Measurements from ENCODE around the gene SLC6A16.
"Not testable (repeated sequence)": the region's sequence is repeated elsewhere in the genome, so short reads cannot be mapped to it uniquely, and the experiment has no call there.

SLC6A16 gene

GRCh38 chr19:49344505-49345423, 19.8 kb upstream of the SLC6A16 start:
- no peak for DNase-seq (ENCODE audit: low read depth)

DNA sequence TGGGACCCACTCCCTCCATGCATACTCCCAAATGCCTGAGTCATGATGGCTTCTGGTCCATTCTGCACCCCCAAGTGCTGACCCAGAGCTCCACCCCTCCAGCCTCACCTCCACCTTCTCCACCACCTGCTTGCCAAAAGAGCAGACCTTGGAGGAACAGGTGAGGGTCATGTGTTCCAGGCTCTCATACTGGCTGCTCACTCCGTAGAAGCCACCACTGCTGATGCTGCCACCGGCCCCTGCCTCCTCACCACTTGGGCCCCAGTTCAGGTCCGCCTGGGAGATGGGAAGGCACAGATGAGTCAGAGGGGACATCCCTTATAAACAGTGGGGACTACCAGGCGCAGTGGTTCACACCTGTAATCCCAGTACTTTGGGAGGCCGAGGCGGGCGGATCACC, 18.1 kb upstream of the SLC6A16 start:
- DNase-seq (ENCODE audit: low read depth) = no peak

DNA sequence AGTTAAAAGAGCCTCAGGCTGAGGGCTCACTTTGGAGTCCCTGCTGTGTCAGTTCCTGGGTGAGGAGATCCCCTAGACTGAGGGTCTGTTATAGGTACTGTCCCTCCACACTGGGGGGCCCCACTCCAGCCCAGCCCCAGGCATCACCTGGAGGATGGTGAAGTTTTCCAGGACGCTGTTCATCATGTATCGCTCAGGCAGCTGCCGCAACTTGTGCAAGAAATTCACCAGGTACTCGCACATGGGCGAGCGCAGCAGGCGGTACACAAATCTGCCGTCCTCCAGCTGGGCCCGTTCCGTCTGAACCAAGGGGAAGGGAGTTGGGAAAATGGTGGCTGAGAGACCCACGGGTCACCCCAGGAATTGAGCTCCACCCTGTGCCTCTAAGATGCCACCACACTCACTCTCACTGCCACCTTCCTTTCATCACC, 17.3 kb upstream of the SLC6A16 start:
- DNase-seq (ENCODE audit: low read depth) = no peak

GRCh38 chr19:49340865-49341718, 16.1 kb upstream of the SLC6A16 start:
- no peak for DNase-seq (ENCODE audit: low read depth)

DNA sequence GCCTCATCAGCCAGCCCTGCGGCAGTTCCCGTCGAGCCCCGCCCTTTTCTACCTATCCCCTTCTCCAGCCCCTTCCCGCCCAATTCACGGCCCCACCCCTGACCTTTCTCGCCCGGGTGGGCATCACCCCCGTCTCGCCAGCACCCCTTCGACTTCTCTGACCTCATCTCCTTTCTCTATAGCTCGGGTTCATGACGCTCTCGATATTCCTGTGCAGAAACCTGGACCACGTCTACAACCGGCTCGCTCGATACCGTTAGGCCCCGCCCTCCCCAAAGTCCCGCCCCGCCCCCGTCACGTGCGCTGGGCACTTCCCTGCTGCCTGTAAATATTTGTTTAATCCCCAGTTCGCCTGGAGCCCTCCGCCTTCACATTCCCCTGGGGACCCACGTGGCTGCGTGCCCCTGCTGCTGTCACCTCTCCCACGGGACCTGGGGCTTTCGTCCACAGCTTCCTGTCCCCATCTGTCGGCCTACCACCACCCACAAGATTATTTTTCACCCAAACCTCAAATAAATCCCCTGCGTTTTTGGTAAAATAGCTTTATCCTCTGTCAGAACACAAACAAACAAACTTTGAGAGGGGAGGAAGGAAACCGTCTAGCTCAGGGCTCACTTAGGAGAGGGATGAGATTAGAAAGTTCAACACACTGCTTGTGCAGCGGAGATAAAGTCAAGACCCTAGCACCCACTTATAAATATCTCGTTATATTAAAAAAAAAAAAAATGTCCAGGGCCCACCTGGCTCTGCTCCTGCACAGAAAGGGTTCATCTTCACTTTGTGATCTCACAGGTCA, 15.3 kb upstream of the SLC6A16 start:
- DNase-seq (ENCODE audit: low read depth) = no peak

DNA sequence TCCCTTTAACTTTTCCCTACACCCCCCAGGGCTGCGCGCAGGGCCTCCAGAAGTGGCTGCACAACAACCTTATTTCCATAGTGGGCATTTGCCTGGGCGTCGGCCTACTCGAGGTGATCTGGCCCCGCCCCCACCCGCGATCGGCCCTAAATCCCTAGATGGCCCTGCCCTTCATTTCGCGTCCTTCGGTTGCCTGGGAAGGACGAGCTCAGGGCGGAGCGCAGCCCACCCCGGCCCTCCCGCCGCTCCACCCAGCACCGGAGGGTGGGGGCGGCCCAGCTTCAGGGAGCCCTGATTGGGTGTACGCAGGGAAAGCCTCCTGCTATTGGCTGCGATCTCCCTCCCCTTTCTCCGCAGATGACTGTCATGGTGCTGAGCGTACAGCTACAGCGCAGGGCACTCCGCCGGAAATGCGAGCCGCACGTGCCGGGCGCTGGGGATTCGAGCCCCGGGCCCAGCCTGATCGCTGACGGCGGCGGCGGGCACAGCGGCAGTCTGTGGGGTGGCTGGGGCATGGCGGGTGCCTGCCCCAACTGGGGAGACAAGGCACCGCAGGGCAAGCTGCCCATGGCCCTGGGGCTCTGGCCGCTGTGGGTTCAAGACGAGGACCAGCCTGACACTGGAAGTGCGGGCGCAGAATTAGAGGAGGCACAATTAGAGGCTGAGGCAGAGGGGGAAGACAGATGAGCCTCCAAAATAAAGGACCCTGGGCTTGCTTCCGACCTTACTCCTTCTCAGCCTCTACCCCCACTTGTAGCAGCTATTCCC, 14.5 kb upstream of the SLC6A16 start:
- DNase-seq (ENCODE audit: low read depth) = peak; percentile 66

DNA sequence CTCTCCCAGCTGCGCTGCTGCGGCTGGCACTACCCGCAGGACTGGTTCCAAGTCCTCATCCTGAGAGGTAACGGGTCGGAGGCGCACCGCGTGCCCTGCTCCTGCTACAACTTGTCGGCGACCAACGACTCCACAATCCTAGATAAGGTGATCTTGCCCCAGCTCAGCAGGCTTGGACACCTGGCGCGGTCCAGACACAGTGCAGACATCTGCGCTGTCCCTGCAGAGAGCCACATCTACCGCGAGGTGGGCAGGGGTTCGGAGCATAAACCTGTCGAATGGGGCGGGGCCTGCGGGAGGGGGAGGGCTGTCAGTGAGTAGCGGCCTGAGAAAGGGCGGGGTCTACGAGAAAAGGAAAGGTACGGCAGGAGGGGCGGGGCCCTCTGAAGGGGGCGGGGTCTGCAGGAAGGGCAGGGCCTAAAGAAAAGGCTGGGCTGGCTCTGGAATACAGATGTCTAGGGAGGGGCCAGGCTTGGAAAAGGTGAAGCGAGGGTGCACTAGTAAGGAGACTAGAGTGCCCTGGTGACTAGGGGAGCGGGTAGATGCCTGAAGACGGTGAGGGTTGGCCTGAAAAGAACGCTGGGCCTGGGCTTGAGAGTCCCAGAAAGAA, 13.8 kb upstream of the SLC6A16 start:
- no peak for DNase-seq (ENCODE audit: low read depth)

- DNase-seq (ENCODE audit: low read depth) = no peak
Measured at GRCh38 chr19:49338023-49338677, 13.2 kb upstream of the SLC6A16 start.

DNA sequence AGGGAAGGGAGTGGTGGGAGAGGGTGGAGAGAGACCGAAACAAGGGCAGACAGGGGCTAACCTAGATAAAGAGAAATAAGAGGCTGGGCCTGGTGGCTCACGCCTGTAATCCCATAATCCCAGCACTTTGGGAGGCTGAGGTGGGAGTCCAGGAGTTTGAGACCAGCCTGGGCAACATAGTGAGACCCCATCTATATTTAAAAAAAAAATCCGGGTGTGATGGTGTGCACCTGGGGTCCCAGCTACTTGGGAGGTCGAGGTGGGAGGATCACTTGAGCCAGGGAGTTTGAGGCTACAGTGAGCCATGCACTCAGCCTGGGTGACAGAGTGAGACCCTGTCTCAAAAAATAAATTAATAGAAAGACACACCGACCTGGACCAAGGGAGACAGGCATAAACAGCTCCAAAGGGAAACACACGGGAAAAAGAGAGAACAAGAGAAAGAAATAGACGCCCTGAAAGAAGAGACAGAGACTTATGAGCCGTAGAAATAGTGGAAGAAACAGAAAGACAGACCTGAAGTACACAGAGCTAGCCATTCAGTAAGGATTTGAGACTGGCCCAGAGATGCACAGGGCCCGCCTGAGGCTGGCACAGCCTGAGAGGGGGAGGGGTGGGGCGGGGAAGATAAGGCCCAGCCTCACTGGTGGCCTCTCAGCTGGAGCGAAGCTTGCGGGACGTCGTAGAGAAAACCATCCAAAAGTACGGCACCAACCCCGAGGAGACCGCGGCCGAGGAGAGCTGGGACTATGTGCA, 12.5 kb upstream of the SLC6A16 start:
- no peak for DNase-seq (ENCODE audit: low read depth)

DNA sequence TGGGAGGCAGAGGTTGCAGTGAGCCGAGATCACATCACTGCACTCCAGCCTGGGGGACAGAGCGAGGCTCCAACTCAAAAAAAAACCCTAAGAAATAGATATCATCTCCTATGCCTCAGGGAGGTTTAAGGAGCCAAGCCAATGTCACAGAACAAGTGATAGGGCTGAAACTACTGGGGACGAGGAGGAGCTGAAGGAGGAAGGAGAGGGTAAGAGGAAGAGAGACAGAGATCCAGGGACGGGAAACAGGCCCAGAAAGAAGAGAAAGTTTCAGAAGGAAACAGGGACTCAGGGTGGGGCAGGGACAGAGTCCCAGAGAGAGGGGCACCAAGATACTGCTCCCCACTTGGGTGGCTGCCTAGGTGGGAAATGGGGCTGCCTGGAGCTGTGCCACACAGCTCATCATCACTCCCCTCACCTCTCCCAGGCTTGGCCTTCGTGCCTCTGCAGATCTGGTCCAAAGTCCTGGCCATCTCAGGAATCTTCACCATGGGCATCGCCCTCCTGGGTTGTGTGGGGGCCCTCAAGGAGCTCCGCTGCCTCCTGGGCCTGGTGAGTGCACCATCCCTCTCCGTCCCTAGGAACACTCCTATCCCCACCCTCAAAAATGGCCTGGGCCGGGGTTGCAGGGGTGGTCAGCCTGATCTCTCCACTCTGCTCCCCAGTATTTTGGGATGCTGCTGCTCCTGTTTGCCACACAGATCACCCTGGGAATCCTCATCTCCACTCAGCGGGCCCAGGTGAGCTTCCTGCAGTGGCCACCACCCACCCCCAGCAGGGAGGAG, 11.7 kb upstream of the SLC6A16 start:
- no peak for DNase-seq (ENCODE audit: low read depth)

GRCh38 chr19:49335784-49336481, 10.9 kb upstream of the SLC6A16 start:
- DNase-seq (ENCODE audit: low read depth) = no peak

DNA sequence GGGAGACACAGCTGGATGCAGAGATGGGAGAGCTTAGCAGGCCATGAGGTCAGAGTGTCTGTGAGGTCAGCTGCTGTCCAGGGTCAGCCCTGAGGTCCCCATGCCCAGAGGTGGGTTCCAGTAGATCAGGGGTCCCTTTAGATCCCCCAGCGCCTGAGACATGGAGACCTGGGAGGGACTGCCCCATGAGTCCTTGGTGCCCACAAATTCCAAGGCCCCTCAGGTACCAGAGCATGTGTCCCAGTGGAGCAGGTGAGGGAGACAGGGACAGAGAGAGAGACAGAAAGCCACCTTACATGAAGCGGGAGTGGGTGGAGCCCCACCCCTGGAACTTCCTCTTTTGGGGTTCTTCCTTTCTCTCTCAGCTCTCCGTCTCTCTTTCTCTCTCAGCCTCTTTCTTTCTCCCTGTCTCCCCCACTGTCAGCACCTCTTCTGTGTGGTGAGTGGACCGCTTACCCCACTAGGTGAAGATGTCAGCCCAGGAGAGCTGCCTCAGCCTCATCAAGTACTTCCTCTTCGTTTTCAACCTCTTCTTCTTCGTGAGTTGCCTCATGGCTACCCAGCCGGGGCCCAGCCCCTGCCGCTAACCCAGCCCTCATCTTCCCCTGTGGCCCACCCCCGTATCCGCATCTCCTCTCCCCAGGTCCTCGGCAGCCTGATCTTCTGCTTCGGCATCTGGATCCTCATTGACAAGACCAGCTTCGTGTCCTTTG, 10.2 kb upstream of the SLC6A16 start, which contains the start of gene CD37:
Gene CD37, plus strand, starts transcription at position 336 of the 713 bp plus-strand sequence. Its CDS starts 135 bp downstream, at position 471.
- DNase-seq (ENCODE audit: low read depth) = no peak

DNA sequence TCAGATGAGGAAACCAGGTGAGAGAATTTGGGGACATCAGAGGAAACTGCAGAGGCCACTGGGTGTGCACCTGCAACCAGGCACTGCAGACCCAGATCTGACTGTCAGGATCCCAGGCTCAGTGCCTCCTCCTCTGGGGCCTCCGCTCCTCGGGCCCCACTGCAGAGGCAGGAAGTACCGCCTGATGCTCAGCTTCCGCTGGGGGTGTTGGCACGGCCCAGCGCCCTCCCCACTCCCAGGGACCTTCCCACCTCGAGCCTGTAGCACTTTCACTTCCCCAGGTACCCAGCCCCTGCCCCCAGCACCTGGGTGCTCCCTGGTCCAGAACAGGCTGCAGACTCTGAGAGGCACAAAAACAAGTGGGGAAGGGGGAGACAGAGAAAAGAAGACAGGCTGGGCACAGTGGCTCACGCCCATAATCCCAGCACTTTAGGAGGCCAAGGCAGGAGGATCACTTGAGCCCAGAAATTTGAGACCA, 8.9 kb upstream of the SLC6A16 start:
- no peak for DNase-seq (ENCODE audit: low read depth)

- DNase-seq (ENCODE audit: low read depth) = no peak
Measured at GRCh38 chr19:49333418-49333805, 8.4 kb upstream of the SLC6A16 start.

DNA sequence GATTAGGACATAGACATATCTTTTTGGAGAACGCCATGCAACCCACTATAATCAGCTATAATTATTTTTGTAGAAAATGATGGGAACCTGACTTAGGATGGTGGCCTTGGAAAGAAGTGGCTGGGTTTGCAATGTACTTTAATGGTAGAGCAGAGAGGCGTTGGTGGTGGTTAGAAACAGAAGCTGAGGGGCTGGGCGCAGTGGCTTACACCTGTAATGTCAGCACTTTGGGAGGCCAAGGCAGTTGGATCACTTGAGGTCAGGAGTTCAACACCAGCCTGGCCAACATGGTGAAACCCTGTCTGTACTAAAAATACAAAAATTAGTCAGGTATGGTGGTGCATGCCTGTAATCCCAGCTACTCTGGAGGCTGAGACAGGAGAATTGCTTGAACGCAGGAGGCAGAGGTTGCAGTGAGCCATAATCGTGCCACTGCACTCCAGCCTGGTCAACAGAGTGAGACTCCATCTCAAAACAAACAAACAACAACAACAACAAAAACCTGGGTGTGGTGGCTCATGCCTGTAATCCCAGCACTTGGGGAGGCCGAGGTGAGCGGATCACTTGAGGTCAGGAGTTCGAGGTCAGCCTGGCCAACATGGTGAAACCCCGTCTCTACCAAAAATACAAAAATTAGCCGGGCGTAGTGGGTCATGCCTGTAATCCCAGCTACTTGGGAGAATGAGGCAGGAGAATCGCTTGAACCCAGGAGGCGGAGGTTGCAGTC, 7.9 kb upstream of the SLC6A16 start:
- DNase-seq (ENCODE audit: low read depth) = not testable (repeated sequence)

GRCh38 chr19:49331616-49332055, 6.6 kb upstream of the SLC6A16 start:
- DNase-seq (ENCODE audit: low read depth) = peak; percentile 29

All from stromal cell of bone marrow (primary cell).